GM13977 (cell line): ENCODE results near the gene DENND5B.

Experiments
- DNase-seq: peaks from one replicate; pipeline ENCODE4 v3.0.0; 2012; ENCODE audit warnings: low spot score
- in situ Hi-C: fragments of 300-500 bp; cut with MboI; formaldehyde crosslinking; loops from one replicate; pipeline ENCODE4 v1.12.0; 2022; ENCODE audit warnings: low sequenced_read_pairs, low pct_unique_long_range_greater_than_20kb, mixed read lengths, inconsistent platforms; ENCODE audit not compliant: unreplicated experiment
- TF ChIP-seq, protein P1 (sequence below): IDR thresholded peaks from 2 replicates; pipeline ENCODE4 v1.5.1; 2012; ENCODE audit warnings: mild to moderate bottlenecking, control low read depth; ENCODE audit not compliant: insufficient read depth; ENCODE audit errors: extremely low read depth, missing control alignments

Gene DENND5B

DNA sequence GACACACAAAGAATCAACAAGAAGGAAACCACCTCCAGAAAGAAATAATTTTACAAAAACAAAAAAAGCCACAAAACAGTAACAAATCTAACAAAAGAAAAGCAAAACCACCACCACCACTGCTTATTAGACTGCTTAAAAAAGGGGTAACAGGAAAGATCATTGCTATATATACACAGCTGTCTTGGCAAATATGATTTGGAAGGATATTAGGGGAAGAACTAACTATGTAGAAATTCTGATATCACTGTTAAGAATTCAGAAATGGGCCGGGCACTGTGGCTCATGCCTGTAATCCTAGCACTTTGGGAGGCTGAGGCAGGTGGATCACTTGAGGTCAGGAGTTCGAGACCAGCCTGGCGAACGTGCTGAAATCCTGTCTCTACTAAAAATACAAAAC is 92.5 kb downstream of the DENND5B start:
- in situ Hi-C loops, result no loop called here
- no peak for DNase-seq
- TF ChIP-seq, protein P1, sequence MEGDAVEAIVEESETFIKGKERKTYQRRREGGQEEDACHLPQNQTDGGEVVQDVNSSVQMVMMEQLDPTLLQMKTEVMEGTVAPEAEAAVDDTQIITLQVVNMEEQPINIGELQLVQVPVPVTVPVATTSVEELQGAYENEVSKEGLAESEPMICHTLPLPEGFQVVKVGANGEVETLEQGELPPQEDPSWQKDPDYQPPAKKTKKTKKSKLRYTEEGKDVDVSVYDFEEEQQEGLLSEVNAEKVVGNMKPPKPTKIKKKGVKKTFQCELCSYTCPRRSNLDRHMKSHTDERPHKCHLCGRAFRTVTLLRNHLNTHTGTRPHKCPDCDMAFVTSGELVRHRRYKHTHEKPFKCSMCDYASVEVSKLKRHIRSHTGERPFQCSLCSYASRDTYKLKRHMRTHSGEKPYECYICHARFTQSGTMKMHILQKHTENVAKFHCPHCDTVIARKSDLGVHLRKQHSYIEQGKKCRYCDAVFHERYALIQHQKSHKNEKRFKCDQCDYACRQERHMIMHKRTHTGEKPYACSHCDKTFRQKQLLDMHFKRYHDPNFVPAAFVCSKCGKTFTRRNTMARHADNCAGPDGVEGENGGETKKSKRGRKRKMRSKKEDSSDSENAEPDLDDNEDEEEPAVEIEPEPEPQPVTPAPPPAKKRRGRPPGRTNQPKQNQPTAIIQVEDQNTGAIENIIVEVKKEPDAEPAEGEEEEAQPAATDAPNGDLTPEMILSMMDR, result no peak

DNA sequence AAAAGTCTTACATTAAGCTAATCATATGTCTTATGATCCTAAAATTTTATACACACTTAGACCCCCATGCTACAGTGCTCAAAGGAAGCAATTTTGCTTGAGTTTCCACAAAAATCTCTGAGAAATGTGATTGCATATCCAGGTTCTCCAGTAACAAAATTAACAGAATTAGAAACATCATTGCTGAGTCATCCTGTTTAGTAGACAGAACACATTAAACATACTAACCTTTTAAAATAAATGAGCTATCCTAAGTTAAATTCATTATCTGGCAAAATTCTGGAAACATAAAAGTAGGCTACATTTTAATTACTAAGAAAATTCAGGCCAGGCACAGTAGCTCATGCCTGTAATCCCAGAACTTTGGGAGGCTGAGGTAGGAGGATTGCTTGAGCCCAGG is 94.7 kb downstream of the DENND5B start:
- in situ Hi-C loops, result no loop called here
- TF ChIP-seq, protein P1, result no peak

GRCh38 chr12:31494455-31494854 is 96.5 kb downstream of the DENND5B start:
- DNase-seq, result no peak
- in situ Hi-C loops, result no loop called here
- TF ChIP-seq, protein P1, result no peak

More for the DNA sequence above, 94.7 kb downstream of the DENND5B start:
- no peak for DNase-seq

GRCh38 chr12:31492599-31493196 is 98.2 kb downstream of the DENND5B start:
- DNase-seq, result no peak
- TF ChIP-seq, protein P1, result no peak
- in situ Hi-C loops, result no loop called here

GRCh38 chr12:31491841-31492598 is 98.9 kb downstream of the DENND5B start:
- DNase-seq, result no peak
- in situ Hi-C loops, result no loop called here

DNA sequence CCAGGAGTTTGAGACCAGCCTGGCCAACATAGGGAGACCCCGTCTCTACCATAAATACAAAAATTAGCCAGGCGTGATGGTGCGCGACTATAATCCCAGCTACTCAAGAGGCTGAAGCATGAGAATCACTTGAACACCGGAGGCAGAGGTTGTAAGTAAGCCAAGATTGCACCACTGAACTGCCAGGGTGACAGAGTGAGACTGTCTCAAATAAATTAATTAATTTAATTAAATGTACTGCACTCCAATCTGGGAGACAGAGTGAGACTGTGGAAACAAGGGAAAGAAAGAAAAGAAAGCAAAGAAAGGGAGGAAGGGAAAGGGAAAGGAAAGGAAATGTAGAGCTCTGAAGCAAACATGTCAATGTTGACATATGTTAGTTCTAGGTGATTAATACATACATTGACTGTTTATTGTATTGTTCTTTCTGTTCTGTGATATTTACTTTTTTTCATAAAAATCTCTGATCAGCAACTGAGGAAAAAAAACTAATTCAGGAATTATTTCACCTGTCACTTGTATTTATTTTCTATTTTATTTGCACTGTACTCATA is 99.6 kb downstream of the DENND5B start:
- in situ Hi-C loops, result no loop called here

More at GRCh38 chr12:31491841-31492598, 98.9 kb downstream of the DENND5B start:
- TF ChIP-seq, protein P1, result no peak

More for the DNA sequence above, 99.6 kb downstream of the DENND5B start:
- TF ChIP-seq, protein P1, result no peak
- no peak for DNase-seq
